Measurements from ENCODE around the gene SUCO. TPM values are rescaled to one million over a fixed set of nuclear protein-coding genes. Genes with fewer than 3 reads are reported as not detected.
"Not testable (repeated sequence)": the region's sequence is repeated elsewhere in the genome, so short reads cannot be mapped to it uniquely, and the experiment has no call there.

Gene SUCO, protein sequence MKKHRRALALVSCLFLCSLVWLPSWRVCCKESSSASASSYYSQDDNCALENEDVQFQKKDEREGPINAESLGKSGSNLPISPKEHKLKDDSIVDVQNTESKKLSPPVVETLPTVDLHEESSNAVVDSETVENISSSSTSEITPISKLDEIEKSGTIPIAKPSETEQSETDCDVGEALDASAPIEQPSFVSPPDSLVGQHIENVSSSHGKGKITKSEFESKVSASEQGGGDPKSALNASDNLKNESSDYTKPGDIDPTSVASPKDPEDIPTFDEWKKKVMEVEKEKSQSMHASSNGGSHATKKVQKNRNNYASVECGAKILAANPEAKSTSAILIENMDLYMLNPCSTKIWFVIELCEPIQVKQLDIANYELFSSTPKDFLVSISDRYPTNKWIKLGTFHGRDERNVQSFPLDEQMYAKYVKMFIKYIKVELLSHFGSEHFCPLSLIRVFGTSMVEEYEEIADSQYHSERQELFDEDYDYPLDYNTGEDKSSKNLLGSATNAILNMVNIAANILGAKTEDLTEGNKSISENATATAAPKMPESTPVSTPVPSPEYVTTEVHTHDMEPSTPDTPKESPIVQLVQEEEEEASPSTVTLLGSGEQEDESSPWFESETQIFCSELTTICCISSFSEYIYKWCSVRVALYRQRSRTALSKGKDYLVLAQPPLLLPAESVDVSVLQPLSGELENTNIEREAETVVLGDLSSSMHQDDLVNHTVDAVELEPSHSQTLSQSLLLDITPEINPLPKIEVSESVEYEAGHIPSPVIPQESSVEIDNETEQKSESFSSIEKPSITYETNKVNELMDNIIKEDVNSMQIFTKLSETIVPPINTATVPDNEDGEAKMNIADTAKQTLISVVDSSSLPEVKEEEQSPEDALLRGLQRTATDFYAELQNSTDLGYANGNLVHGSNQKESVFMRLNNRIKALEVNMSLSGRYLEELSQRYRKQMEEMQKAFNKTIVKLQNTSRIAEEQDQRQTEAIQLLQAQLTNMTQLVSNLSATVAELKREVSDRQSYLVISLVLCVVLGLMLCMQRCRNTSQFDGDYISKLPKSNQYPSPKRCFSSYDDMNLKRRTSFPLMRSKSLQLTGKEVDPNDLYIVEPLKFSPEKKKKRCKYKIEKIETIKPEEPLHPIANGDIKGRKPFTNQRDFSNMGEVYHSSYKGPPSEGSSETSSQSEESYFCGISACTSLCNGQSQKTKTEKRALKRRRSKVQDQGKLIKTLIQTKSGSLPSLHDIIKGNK (N-terminal part only)
- 22.1 TPM for total RNA-seq
- long read RNA-seq, partial matches to known transcripts, result 18 of 20 reads
- long read RNA-seq, other reads (novel, unspliced or antisense), result 2 of 20 reads

DNA sequence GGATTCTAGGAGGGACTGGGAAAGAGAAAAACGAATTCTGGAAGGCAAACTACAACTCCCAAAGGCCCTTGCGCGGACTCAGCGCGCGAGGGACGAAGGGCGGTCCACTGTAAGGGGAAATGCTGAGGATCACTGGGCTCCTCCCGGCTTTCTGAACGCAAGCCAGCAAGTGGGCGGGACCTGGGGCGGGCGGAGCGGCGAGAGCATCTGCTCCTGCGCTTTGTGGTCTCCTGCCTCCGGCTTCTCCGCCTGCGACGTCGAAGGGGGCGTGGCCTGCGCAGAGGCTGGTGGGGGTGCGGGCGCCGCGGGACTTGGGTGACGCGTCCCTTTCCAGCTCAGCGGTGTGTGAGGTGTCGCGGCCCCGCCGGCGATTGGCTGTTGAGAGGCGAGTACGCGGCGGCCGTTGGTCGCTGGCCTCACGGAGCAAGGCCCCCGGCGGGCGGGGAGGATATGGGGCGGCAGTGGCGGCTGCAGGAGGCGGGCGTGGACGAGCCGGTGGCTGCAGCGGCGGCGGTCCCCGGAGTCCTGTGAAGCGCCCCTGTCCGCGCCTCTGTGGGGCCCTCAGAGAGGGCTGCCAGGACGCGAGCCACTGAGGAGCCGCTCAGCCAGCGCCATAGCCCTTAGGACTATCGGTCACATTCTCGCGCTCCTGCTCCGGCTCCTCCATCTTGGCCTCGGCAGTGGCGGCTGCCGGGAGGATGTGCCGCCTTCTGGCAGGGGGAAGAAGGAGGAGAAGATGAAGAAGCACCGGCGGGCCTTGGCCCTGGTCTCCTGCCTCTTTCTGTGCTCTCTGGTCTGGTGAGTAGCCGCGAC is at the start of gene SUCO:
SUCO (plus strand) TSS at position 451 of the 813 bp plus-strand sequence; CDS start at position 737, 286 bp downstream.
- peak; percentile 100 for DNase-seq (ENCODE audit: low spot score)

DNA sequence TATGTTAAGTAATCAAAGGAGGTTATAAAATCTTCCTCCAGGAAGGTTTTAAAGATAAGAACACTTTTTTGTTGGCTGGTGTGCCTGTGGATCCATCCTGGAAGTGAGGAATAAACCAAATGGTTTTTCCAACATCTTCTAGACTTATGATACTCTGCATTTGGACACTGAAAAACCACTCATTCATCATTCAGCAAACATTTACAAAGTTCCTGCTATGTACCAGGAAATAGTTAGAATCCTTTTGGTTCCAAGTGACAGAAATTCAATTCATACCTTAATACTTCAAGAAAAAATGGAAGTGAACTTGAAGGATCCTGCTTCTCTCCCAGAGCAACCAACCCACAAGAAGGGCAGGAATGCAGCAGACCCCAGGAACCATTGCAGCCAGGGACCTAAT is 49.5 kb upstream of the SUCO start:
- no peak for DNase-seq (ENCODE audit: low spot score)

- DNase-seq (ENCODE audit: low spot score), result no peak
Observed at GRCh38 chr1:172484252-172484651, 48.7 kb upstream of the SUCO start.

DNA sequence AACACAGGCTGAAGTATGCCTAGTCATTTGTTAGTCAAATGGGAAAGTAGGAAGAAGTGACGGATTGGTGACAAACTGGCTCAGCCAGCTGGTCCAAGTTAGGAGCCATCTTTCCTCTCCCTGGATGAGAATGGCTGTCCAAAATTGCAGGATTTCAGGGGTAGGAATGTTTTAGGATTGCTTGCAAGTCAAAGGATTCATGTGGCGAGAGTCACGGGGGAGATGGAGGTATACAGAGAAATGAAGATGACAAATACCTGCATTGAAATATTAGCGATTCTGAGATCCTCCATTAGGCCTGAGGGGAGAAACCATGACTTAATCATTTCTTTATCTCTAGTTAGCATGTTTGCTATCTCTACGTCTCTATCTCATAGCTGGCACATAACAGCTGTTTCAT is 47.3 kb upstream of the SUCO start:
- no peak for DNase-seq (ENCODE audit: low spot score)

DNA sequence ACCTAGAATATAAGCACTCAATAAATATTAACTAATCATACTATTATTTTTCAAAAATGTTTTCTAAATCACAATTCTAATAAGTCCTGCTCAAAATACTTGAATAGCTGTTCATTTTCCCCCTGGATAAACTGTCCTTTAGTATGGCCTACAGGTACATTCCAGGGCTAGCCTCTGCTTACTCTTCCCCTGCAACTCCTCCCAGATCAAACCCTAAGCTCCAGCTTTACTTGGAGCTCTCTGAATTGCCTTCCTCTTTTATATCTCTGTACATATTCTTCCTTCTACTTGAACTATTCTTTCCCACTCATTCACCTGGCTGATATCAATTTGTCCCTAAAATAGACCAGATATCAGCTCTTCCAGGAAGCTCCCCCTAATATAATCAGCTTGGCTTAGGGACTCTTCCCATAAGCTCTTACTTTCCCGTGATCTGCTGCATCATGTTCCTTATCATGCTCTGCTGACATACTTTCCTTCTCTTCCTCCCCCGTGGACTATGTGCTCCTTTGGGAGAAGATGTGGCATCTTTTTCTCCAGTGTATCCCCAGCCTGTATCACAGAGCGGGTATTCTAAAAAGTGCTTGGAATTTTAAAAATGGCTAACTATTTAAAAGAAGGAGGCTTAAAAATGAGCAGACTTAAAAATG is 46.0 kb upstream of the SUCO start:
- no peak for DNase-seq (ENCODE audit: low spot score)

- no peak for DNase-seq (ENCODE audit: low spot score)
Observed at GRCh38 chr1:172487550-172487949, 45.4 kb upstream of the SUCO start.

DNA sequence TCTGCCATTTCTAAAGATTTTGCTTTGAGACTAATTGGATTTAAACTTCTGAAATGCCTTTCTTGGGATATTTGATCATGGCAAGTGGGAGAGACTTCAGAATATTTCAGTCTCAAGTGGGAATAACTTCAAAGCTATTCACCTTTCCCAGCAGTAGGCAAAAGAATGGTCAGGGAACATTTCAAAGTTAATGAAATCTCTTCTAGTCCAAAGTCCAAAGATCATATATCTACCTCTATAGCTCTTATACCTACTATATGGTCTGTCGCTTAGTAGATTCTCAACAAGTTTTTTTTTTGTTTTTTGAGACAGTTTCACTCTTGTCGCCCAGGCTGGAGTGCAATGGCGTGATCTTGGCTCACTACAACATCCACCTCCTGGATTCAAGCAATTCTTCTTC is 44.6 kb upstream of the SUCO start:
- no peak for DNase-seq (ENCODE audit: low spot score)

GRCh38 chr1:172489847-172490246 is 43.1 kb upstream of the SUCO start:
- no peak for DNase-seq (ENCODE audit: low spot score)

GRCh38 chr1:172492421-172492820 is 40.5 kb upstream of the SUCO start:
- no peak for DNase-seq (ENCODE audit: low spot score)

DNA sequence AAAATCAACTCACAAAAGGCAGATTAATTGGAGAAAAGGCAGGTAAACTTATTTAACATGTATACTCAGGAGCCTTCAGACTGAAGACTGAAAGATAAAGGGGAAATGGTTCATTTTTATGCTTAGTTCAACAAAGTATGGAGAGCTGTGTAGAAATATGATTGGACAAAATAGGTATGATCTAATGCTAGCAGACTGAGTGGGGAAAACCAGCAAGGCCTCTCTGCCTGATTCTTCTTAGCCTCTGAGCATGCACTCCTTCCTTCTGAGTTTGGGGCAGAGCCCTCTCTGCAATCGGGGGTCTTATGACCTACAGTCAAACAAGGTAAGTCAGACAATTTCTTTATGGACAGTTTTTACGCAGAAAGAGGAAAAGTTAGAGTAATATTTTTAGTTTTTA is 38.8 kb upstream of the SUCO start:
- DNase-seq (ENCODE audit: low spot score), result no peak

GRCh38 chr1:172496127-172496526 is 36.8 kb upstream of the SUCO start:
- DNase-seq (ENCODE audit: low spot score), result not testable (repeated sequence)

GRCh38 chr1:172496678-172497077 is 36.3 kb upstream of the SUCO start:
- DNase-seq (ENCODE audit: low spot score), result no peak

DNA sequence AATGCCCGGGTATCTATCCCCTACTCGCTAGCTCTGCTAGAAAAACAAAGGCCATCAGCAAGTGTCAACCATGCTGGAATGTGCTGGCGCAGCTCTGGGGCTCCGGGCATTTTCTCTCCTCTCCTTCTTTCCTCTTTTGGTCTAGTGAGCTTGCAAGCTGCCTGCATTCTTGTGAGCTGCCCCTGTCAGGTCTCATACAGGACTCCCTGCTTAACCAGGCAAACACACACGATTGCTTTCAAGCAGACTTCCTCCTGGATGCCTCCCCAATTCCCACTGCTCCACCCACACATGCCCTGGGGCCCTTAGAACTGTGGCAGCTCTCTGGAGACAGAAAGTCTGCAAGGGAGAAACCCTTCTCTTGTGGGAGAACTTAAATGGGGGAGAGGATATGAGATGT is 35.7 kb upstream of the SUCO start:
- DNase-seq (ENCODE audit: low spot score), result no peak

DNA sequence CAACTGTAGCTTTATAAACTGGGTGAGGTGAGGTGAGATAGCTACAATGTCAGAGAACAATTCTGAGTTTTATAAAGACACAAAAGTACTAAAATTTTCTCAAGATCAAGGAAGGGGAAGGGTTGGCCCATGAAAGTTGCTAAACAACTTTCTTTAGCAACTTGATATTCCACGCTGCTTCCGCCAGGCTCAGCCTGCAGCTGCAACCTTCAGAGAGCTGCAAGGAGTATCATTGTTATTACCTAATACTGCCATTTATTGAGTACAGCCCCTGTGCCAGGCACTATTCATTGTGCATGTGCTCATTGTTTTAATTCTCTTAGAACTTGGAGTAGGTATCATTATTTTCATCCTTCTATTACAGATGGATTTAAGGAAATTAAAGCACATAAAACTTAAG is 34.1 kb upstream of the SUCO start:
- no peak for DNase-seq (ENCODE audit: low spot score)

- no peak for DNase-seq (ENCODE audit: low spot score)
Observed at GRCh38 chr1:172499636-172500141, 33.3 kb upstream of the SUCO start.

DNA sequence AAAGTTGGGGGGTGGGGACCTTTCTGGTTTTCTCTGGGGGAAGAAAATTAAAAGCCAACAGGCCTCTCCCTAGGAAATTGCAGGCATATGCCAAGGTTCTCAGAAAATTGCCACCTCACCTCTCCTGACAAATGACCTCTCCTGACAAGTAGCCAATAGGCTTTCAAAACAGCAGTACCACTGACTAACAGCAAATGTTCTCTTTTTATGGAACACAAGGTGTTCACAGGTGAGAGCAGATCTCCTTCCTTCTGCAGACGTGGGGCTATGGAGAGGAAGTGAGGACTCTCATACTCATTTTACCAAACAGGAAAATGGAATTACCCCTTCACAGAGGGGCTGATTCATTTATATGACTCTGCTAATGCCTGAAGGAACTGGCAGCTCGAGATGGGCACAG is 32.7 kb upstream of the SUCO start:
- DNase-seq (ENCODE audit: low spot score), result no peak

DNA sequence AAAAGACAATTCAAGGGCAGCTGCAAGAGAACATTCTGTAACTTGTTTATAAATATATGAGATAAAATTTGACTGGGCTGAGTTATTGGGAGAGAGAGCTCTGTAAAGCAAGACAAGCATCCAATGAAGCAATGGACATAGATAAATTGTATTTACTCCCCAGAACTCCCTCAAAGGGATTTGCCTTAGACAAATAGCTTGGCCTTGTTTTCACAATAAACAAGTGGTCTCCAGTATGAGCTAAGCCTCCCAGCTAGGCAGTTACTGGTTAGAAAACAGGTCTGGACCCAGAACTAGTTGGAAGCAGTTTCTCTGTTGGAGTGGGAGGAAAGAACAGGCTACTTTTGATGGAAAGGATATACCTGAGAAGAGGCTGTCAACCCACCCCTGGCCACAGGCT is 25.2 kb upstream of the SUCO start:
- no peak for DNase-seq (ENCODE audit: low spot score)

DNA sequence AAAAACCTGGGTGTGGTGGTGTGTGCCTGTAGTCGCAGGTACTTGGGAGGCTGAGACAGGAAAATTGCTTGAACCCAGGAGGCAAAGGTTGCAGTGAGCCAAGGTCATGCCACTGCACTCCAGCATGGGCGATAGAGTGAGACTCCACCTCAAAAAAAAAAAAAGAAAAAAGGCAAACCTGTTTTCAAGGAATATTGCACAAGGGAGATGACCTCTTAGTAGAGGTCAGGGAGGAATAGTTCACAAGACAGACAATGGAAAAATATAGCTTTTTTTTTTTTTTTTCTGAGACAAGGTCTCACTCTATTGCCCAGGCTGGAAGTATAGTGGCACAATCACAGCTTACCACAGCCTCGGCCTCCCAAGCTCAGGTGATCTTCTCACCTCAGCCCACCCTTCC is 22.5 kb upstream of the SUCO start:
- DNase-seq (ENCODE audit: low spot score), result no peak

GRCh38 chr1:172512591-172512990 is 20.4 kb upstream of the SUCO start:
- no peak for DNase-seq (ENCODE audit: low spot score)

- DNase-seq (ENCODE audit: low spot score), result no peak
Observed at GRCh38 chr1:172513479-172513878, 19.5 kb upstream of the SUCO start.
